HCT116 (cell line): ENCODE data around the gene GMEB2. TPM values are rescaled to one million over a fixed set of nuclear protein-coding genes. Genes with fewer than 3 reads are reported as not detected.
A peak's percentile ranks its signal among the peaks of the same experiment; 100 is the strongest.

Experiments used
- ATAC-seq: fragments of 200-7000 bp; cut with Tn5 transposase; 2 replicates; pipeline ENCODE4 v1.9.1; 2020; ENCODE audit warnings: mild to moderate bottlenecking, moderate library complexity
- BruUV-seq: library from RNA; stranded (reverse); fragments of 400-500 nt; replicated peaks from 2 replicates; lab custom pipeline; 2021; lab: Mats Ljungman, UMichigan
- CTCF ChIA-PET: fragments of 300-600 bp; sonication (Branson Sonifier 250); formaldehyde crosslinking; loops from one replicate; lab custom pipeline; 2021; ENCODE audit warnings: antibody characterized with exemption; lab: Charles Lee
- POLR2A ChIA-PET: fragments of 300-600, 350-600 bp; sonication (Branson Sonifier 250); formaldehyde crosslinking; loops from one replicate; lab custom pipeline; 2021; ENCODE audit warnings: antibody characterized with exemption; lab: Charles Lee
- RAD21 ChIA-PET, 2 experiments: fragments of 300-600 bp; sonication (Branson Sonifier 250); formaldehyde crosslinking; loops; one replicate each; lab custom pipeline; 2023; ENCODE audit warnings: low total read pairs in 2 of 2; ENCODE audit not compliant: uncharacterized antibody in 2 of 2, unreplicated experiment in 2 of 2, low non-redundant PET in 1 of 2; lab: Charles Lee
- DNase-seq: peaks from one replicate; pipeline ENCODE4 v3.0.0-alpha.2; 2010; ENCODE audit warnings: low read depth, low spot score
- H2AFZ ChIP-seq: fragments of 200-600 bp; shearing (Covaris generic), sonication (generic); 2 replicates; pipeline ENCODE4 v1.6.1; 2017; ENCODE audit warnings: low read depth, mixed run types, mixed read lengths, antibody characterized with exemption, low read length; ENCODE audit not compliant: poor library complexity, severe bottlenecking
- H3K27ac ChIP-seq: 2 replicates; pipeline ENCODE4 v1.5.1; 2012; ENCODE audit warnings: low read depth, low read length
- H3K27me3 ChIP-seq: fragments of 200-600 bp; sonication (generic); 2 replicates; pipeline ENCODE4 v1.6.1; 2016; ENCODE audit warnings: mixed run types, low read length, mixed read lengths; ENCODE audit not compliant: insufficient read depth
- H3K36me3 ChIP-seq, 2 experiments: fragments of 200-500 bp in 1 of 2; fragments of 200-600 bp in 1 of 2; sonication (Bioruptor generic) in 1 of 2; sonication (generic) in 1 of 2; 2 replicates each; pipeline versions ENCODE4 v1.5.1 to v1.6.1; 2014 to 2016; ENCODE audit warnings: low read length in 2 of 2, inconsistent platforms in 1 of 2, mixed read lengths in 1 of 2, mixed run types in 1 of 2; ENCODE audit not compliant: insufficient read depth in 2 of 2, control insufficient read depth in 1 of 2
- H3K4me1 ChIP-seq, 2 experiments: fragments of 200-600 bp in 1 of 2; sonication (generic) in 1 of 2; 2 replicates each; pipeline versions ENCODE4 v1.5.1 to v1.6.1; 2012 to 2017; ENCODE audit warnings: low read length in 2 of 2, inconsistent platforms in 1 of 2, mild to moderate bottlenecking in 1 of 2, mixed read lengths in 1 of 2, mixed run types in 1 of 2, moderate library complexity in 1 of 2; ENCODE audit not compliant: insufficient read depth in 2 of 2, control insufficient read depth in 1 of 2
- H3K4me2 ChIP-seq: fragments of 200-600 bp; sonication (generic); 2 replicates; pipeline ENCODE4 v1.6.1; 2017; ENCODE audit warnings: mixed run types, low read length, mixed read lengths
- H3K4me3 ChIP-seq, 2 experiments: fragments of 200-600 bp in 1 of 2; sonication (generic) in 1 of 2; replicated peaks in 1 of 2; 2 replicates each; pipeline ENCODE4 v1.5.1; 2011 to 2016; ENCODE audit warnings: low read length in 2 of 2, control low read depth in 1 of 2, low read depth in 1 of 2, mild to moderate bottlenecking in 1 of 2, mixed read lengths in 1 of 2, mixed run types in 1 of 2
- H3K79me2 ChIP-seq: fragments of 200-600 bp; sonication (generic); 2 replicates; pipeline ENCODE4 v1.6.1; 2017; ENCODE audit warnings: mild to moderate bottlenecking, mixed run types, low read length, moderate library complexity, mixed read lengths; ENCODE audit not compliant: insufficient read depth
- H3K9ac ChIP-seq: fragments of 200-600 bp; sonication (generic); 2 replicates; pipeline ENCODE4 v1.6.1; 2016; ENCODE audit warnings: low read length, mixed read lengths
- H3K9me2 ChIP-seq: fragments of 200-600 bp; sonication (generic), shearing (Covaris generic); 2 replicates; pipeline ENCODE4 v1.6.1; 2017; ENCODE audit warnings: mixed run types, mild to moderate bottlenecking, moderate library complexity; ENCODE audit not compliant: insufficient read depth
- H3K9me3 ChIP-seq, 2 experiments: fragments of 200-500 bp in 1 of 2; fragments of 200-600 bp in 1 of 2; sonication (Bioruptor generic) in 1 of 2; sonication (generic) in 1 of 2; 2 replicates each; pipeline ENCODE4 v1.6.1; 2014 to 2017; ENCODE audit warnings: low read length in 2 of 2, mixed read lengths in 2 of 2, inconsistent platforms in 1 of 2, low read depth in 1 of 2, mild to moderate bottlenecking in 1 of 2, mixed run types in 1 of 2, moderate library complexity in 1 of 2; ENCODE audit not compliant: control insufficient read depth in 1 of 2, insufficient read depth in 1 of 2
- H4K20me1 ChIP-seq: fragments of 200-600 bp; sonication (generic), shearing (Covaris generic); 2 replicates; pipeline ENCODE4 v1.6.1; 2017; ENCODE audit warnings: mixed run types, mild to moderate bottlenecking, moderate library complexity; ENCODE audit not compliant: insufficient read depth
- CEBPB ChIP-seq: IDR thresholded peaks from 2 replicates; pipeline ENCODE4 v1.6.1; 2012; ENCODE audit warnings: low read depth
- CTCF ChIP-seq, 3 experiments: fragments of 200-600 bp in 1 of 3; sonication (generic) in 1 of 3; IDR thresholded peaks in 2 of 3; conservative IDR thresholded peaks in 1 of 3; 2 replicates each; pipeline ENCODE4 v1.5.1; 2012 to 2017; ENCODE audit warnings: low read depth in 2 of 3, low read length in 2 of 3, antibody characterized with exemption in 1 of 3, borderline replicate concordance in 1 of 3, control low read depth in 1 of 3, mild to moderate bottlenecking in 1 of 3, mixed read lengths in 1 of 3, mixed run types in 1 of 3, moderate library complexity in 1 of 3; ENCODE audit not compliant: insufficient read depth in 1 of 3
- EGR1 ChIP-seq: IDR thresholded peaks from 2 replicates; pipeline ENCODE4 v1.6.1; 2012; ENCODE audit warnings: low read depth
- ELF1 ChIP-seq: IDR thresholded peaks from 2 replicates; pipeline ENCODE4 v1.6.1; 2012; ENCODE audit warnings: low read depth, borderline replicate concordance
- EZH2 ChIP-seq: fragments of 200-600 bp; sonication (generic); IDR thresholded peaks from 2 replicates; pipeline ENCODE4 v1.6.1; 2017; ENCODE audit warnings: antibody characterized with exemption, mixed run types
- FOSL1 ChIP-seq: IDR thresholded peaks from 2 replicates; pipeline ENCODE4 v1.6.1; 2012; ENCODE audit warnings: low read depth
- JUND ChIP-seq: IDR thresholded peaks from 2 replicates; pipeline ENCODE4 v1.6.1; 2012
- MAX ChIP-seq: IDR thresholded peaks from 2 replicates; pipeline ENCODE4 v1.6.1; 2012
- POLR2A ChIP-seq: IDR thresholded peaks from 2 replicates; pipeline ENCODE4 v1.7.0; 2011; ENCODE audit warnings: borderline replicate concordance; ENCODE audit not compliant: insufficient read depth, insufficient read length; ENCODE audit errors: extremely low read depth
- RAD21 ChIP-seq: IDR thresholded peaks from 2 replicates; pipeline ENCODE4 v1.6.1; 2012; ENCODE audit warnings: low read depth, mild to moderate bottlenecking
- REST ChIP-seq: IDR thresholded peaks from 2 replicates; pipeline ENCODE4 v1.6.1; 2012; ENCODE audit warnings: low read depth
- SP1 ChIP-seq: IDR thresholded peaks from 2 replicates; pipeline ENCODE4 v1.6.1; 2012; ENCODE audit warnings: low read depth
- SRF ChIP-seq: IDR thresholded peaks from 2 replicates; pipeline ENCODE4 v1.6.1; 2012; ENCODE audit warnings: low read depth
- TCF7L2 ChIP-seq: IDR thresholded peaks from 2 replicates; pipeline ENCODE4 v1.7.0; 2011; ENCODE audit warnings: borderline replicate concordance, inconsistent platforms; ENCODE audit not compliant: insufficient read depth, insufficient read length; ENCODE audit errors: extremely low read depth
- YY1 ChIP-seq: IDR thresholded peaks from 2 replicates; pipeline ENCODE4 v1.6.1; 2011; ENCODE audit warnings: low read length, low read depth, moderate library complexity, mild to moderate bottlenecking; ENCODE audit not compliant: insufficient replicate concordance; ENCODE audit errors: extremely low read depth
- ZFX ChIP-seq: fragments of 450-650 bp; IDR thresholded peaks from 2 replicates; pipeline ENCODE4 v1.6.1; 2017
- ZNF274 ChIP-seq: fragments of 200-500 bp; sonication (Bioruptor generic); IDR thresholded peaks from 2 replicates; pipeline ENCODE4 v1.6.1; 2014; ENCODE audit warnings: mild to moderate bottlenecking, low read depth, low read length, inconsistent platforms
- intact Hi-C: fragments of 100-400 bp; cut with micrococcal nuclease; formaldehyde crosslinking; loops from 2 replicates; pipeline ENCODE4 v1.10.0; 2022
- total RNA-seq: library from RNA; stranded (reverse); gene quantifications from one replicate; pipeline ENCODE4 v1.2.1, GENCODE V29; 2021; ENCODE audit not compliant: unreplicated experiment

Gene GMEB2
- total RNA-seq, 1 experiment from 2014 or later = 13.9 TPM

- TSS peak; percentile 61 for BruUV-seq
Measured at GRCh38 chr20:63541371-63541770, 85.5 kb downstream of the GMEB2 start.

More at GRCh38 chr20:63541371-63541770, 85.5 kb downstream of the GMEB2 start:
- no peaks in the 10 kb centered on the region for H3K79me2 ChIP-seq
- H3K9ac ChIP-seq = peak overlapping the region; percentile 67
- TF ChIP-seq ZFX (no peak), MAX (no peak), ELF1 (no peak), EGR1 (no peak), RAD21 (no peak), EZH2 (no peak), CEBPB (no peak), ZNF274 (no peak), FOSL1 (no peak), SRF (no peak), CTCF (IDR thresholded peaks at IDR 0.05 in 2 of 3, conservative IDR thresholded peaks at IDR 0.05 in 1 of 3; ENCODE audit: borderline replicate concordance in 1 of 3, insufficient read depth in 1 of 3, low read depth in 2 of 3, low read length in 2 of 3) (no peak), POLR2A (no peak), TCF7L2 (no peak), REST (no peak), SP1 (no peak), JUND (no peak), YY1 (no peak)
- H4K20me1 ChIP-seq = no peaks in the 10 kb centered on the region
- H3K36me3 ChIP-seq = no peaks in the 10 kb centered on the region
- intact Hi-C loops = no loop called here
- H3K4me2 ChIP-seq = peak overlapping the region; percentile 76
- H3K4me3 ChIP-seq = peak overlapping the region; percentile 59 to 64
- H2AFZ ChIP-seq = no peak overlapping the region
- no peaks in the 10 kb centered on the region for H3K27me3 ChIP-seq
- H3K9me3 ChIP-seq = no peaks in the 10 kb centered on the region
- CTCF ChIA-PET = interaction anchor here (0.6 to 1.1 kb wide), 2 partner anchors 439 to 534 kb away, joined by 3 to 7 read pairs; partner anchors contain the start of gene PRPF6
- peak overlapping the region; percentile 72 for H3K27ac ChIP-seq
- H3K4me1 ChIP-seq = peaks cover 53 to 97% of the 10 kb centered on the region in 2 experiments
- RAD21 ChIA-PET = interaction anchor here in 1 of 2 experiments (0.5 kb wide), 1 partner anchor 87 kb away, joined by 4 read pairs; no protein-coding TSS in a partner anchor
- POLR2A ChIA-PET = interaction anchor here (1.0 to 1.1 kb wide), 2 partner anchors 10 to 13 kb away, joined by 3 to 5 read pairs; no protein-coding TSS in a partner anchor
- H3K9me2 ChIP-seq = no peaks in the 10 kb centered on the region
- DNase-seq = no peak
- no peak for ATAC-seq
